Measurements from ENCODE around the gene KIF5B. TPM values are rescaled to one million over a fixed set of nuclear protein-coding genes. Genes with fewer than 3 reads are reported as not detected.

KIF5B gene
- total and polyA plus RNA-seq, 2 of the 8 experiments (the other 6 are each of a cell fraction or from before 2014, with no cell fraction given) = 9.8 to 68.4 TPM

DNA sequence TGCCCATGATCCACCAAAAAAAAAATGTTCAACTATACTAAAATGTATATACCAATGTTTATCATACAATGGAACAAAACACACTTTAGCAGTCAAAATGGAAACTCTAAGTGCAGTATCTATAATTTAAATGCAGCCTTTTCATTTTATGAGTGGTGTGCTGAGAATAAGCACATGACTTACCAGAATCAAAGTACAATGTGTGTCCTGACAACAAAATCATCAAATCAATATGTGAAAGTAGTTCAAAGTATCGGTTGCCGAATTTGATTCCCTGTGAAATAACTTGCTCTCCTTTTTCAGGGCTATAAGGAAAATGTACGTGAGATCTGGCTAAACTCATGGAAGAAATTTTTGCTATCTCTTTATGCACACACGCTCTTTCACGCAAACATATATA, 16.9 kb upstream of the KIF5B start:
- Histone ChIP-seq H2BK5ac (ENCODE audit: low read depth, low read length) (no peak overlapping the region), H3K79me1 (ENCODE audit: low read depth, low read length) (no peaks in the 10 kb centered on the region), H3K9ac (replicated peaks in 1 of 4; ENCODE audit: extremely low read depth in 1 of 4, low read depth in 3 of 4, low read length in 3 of 4) (no peak overlapping the region), H4K5ac (ENCODE audit: insufficient read length, low read depth, low read length) (no peak overlapping the region), H3K4me3 (ENCODE audit: extremely low read depth in 1 of 4, insufficient read depth in 2 of 4, low read depth in 3 of 4, low read length in 4 of 4) (no peak overlapping the region), H3K27me3 (replicated peaks in 1 of 4; ENCODE audit: control insufficient read depth in 3 of 4, extremely low read depth in 1 of 4, insufficient read depth in 3 of 4, low read length in 3 of 4) (peaks cover 0 to 2% (median 0%) of the 10 kb centered on the region in 4 experiments; a peak in 1 of 7 replicates), H3K27ac (ENCODE audit: low read depth, low read length) (no peak overlapping the region), H3K18ac (ENCODE audit: extremely low read depth, low read length) (no peak overlapping the region), H3K9me3 (ENCODE audit: insufficient read depth in 2 of 2, low read depth in 1 of 2, low read length in 1 of 2) (no peaks in the 10 kb centered on the region), H2BK15ac (ENCODE audit: low read length) (no peak overlapping the region), H4K91ac (replicated peaks; ENCODE audit: insufficient read length, low read length) (no peak overlapping the region), H3K79me2 (ENCODE audit: control insufficient read depth in 1 of 2, insufficient read depth in 2 of 2, low read length in 2 of 2) (no peaks in the 10 kb centered on the region), H3K14ac (ENCODE audit: insufficient read length) (no peak overlapping the region), H2BK120ac (replicated peaks; ENCODE audit: low read depth, low read length) (no peak overlapping the region), H2AFZ (ENCODE audit: low read length) (no peak overlapping the region), H3K56ac (replicated peaks; ENCODE audit: insufficient read length, low read depth, low read length) (no peak overlapping the region), H2BK20ac (ENCODE audit: low read length) (no peak overlapping the region), H4K20me1 (replicated peaks in 1 of 2; ENCODE audit: control insufficient read depth in 1 of 2, insufficient read depth in 2 of 2, low read length in 2 of 2) (no peaks in the 10 kb centered on the region), H2AK5ac (ENCODE audit: low read depth, low read length) (no peak overlapping the region), H3K23me2 (ENCODE audit: low read depth, low read length) (no peaks in the 10 kb centered on the region), H3K4me1 (replicated peaks in 1 of 4; ENCODE audit: control insufficient read depth in 3 of 4, insufficient read depth in 4 of 4, low read length in 3 of 4) (peaks cover 0 to 4% (median 2%) of the 10 kb centered on the region in 4 experiments; a peak in 3 of 7 replicates), H4K8ac (ENCODE audit: extremely low read depth, insufficient read depth, low read length) (no peak overlapping the region), H3K23ac (ENCODE audit: insufficient read length) (no peak overlapping the region), H2BK12ac (ENCODE audit: low read depth, low read length) (no peak overlapping the region), H3K4ac (replicated peaks; ENCODE audit: insufficient read length, low read depth, low read length) (no peak overlapping the region), H3K36me3 (ENCODE audit: control insufficient read depth in 2 of 4, insufficient read depth in 4 of 4, low read length in 3 of 4) (no peaks in the 10 kb centered on the region), H3K4me2 (ENCODE audit: insufficient read depth in 1 of 2, low read depth in 2 of 2, low read length in 2 of 2) (no peak overlapping the region)
- DNase-seq (ENCODE audit: low read depth in 1 of 2, low spot score in 2 of 2) (no peak), FAIRE-seq (no peak)
- 91% methylated on average over 5 of the region's 5 CpGs; no CpG with 5 or more reads in 1 of the 2 experiments for WGBS, 2 experiments (ENCODE audit: extremely low coverage in 1 of 2, insufficient coverage in 1 of 2, insufficient read length in 1 of 2, insufficient replicate concordance in 2 of 2, low coverage in 1 of 2, low lambda C conversion rate in 2 of 2, missing lambda C conversion rate in 1 of 2)
- ChIA-PET CTCF (ENCODE audit: partially characterized antibody) (no interaction called here), POLR2A (ENCODE audit: partially characterized antibody) (no interaction called here)
- no peak for TF ChIP-seq SP1 (IDR thresholded peaks at IDR 0.05; ENCODE audit: low read depth, low read length)
- TF ChIP-seq CBX8 (IDR thresholded peaks at IDR 0.05; ENCODE audit: borderline replicate concordance, low read depth, low read length) = no peak
